ENCODE results near the gene FAM83D.

The FAM83D gene

DNA sequence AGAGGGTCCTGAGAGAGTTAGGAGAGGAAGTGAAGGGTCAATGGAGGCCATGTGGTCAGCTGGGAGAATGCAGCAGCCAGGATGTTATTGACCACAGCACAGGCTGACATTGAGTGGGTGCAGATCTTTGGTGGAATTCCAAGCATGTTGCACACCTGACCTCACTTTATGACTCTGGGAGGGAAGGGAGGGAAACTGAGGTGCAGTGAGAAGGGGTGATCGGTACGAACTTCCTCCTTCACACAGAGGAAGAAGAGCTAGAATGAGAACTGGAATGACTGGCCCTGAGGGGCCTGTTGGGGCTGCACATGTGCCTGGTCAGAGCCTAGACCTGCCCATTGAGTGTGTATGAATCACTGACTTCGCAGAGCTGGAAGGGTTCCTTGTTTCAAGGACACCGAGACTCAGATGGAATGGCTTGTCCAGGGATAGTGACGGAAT lies 9.8 kb downstream of the FAM83D start:
- H3K4me3 ChIP-seq (ENCODE audit: low read depth, low read length), result no peak overlapping the region
- CTCF ChIA-PET, result interaction anchor here (1.0 to 2.1 kb wide), 3 partner anchors 9 to 115 kb away, joined by 3 to 13 read pairs (median 9); partner anchors contain the start of gene FAM83D
- TF ChIP-seq, protein P1, sequence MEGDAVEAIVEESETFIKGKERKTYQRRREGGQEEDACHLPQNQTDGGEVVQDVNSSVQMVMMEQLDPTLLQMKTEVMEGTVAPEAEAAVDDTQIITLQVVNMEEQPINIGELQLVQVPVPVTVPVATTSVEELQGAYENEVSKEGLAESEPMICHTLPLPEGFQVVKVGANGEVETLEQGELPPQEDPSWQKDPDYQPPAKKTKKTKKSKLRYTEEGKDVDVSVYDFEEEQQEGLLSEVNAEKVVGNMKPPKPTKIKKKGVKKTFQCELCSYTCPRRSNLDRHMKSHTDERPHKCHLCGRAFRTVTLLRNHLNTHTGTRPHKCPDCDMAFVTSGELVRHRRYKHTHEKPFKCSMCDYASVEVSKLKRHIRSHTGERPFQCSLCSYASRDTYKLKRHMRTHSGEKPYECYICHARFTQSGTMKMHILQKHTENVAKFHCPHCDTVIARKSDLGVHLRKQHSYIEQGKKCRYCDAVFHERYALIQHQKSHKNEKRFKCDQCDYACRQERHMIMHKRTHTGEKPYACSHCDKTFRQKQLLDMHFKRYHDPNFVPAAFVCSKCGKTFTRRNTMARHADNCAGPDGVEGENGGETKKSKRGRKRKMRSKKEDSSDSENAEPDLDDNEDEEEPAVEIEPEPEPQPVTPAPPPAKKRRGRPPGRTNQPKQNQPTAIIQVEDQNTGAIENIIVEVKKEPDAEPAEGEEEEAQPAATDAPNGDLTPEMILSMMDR (IDR thresholded peaks at IDR 0.05; ENCODE audit: insufficient read depth, low read length, missing control alignments), result no peak
- POLR2A ChIA-PET, result no interaction called here
- DNase-seq (ENCODE audit: low read depth, low spot score), result no peak

DNA sequence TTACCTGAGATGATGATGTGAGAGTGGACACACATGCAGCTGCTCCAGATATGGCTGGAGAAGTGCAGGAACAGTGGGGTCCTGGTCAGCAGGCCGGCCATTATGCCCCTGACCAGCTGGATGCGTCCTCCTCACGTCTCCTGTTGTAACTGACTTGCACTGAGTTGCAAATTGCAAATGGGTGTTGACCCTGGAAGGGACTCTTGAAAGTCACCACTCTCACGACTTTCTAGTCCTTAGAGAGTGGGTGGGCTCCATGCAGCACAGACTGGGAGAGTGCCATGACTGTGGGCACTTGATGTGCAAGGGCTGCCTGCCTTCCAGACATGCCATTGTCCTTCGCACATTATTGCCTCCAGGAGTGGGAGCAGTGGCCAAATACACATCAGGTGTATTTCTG lies 10.8 kb downstream of the FAM83D start:
- CTCF ChIA-PET, result interaction anchor here (1.0 to 2.1 kb wide), 3 partner anchors 10 to 114 kb away, joined by 3 to 13 read pairs (median 9); partner anchors contain the start of gene FAM83D
- no peak for DNase-seq (ENCODE audit: low read depth, low spot score)
- POLR2A ChIA-PET, result no interaction called here
- TF ChIP-seq, protein P1 (IDR thresholded peaks at IDR 0.05; ENCODE audit: insufficient read depth, low read length, missing control alignments), result no peak
- H3K4me3 ChIP-seq (ENCODE audit: low read depth, low read length), result no peak overlapping the region

DNA sequence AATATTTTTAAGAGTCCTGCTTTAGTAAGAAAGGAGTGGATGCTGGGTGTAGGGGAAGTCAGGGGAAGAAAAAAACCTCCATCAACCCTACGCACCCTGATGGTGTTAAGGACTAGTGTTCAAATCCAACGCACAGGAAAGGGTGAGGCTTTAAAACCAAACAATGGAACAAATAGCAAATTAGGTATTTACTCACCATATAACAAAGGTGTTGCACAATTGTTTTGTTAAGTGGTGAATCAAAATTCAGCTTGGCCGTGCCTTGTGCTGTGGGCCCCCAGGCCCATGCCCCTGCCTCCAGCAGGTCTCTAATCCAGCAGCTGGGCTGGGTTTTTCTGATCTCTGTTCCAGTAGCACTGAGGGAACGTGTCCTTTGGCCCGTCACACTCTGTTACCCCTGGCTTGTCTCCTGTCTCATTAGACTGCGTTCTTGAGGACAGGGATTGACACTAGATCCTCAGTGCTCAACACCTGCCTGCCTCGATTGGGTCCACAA lies 11.8 kb downstream of the FAM83D start:
- H3K4me3 ChIP-seq (ENCODE audit: low read depth, low read length), result no peak overlapping the region
- TF ChIP-seq, protein P1 (IDR thresholded peaks at IDR 0.05; ENCODE audit: insufficient read depth, low read length, missing control alignments), result no peak
- DNase-seq (ENCODE audit: low read depth, low spot score), result no peak
- ChIA-PET CTCF (interaction anchor here (1.0 to 5.6 kb wide), 2 partner anchors 11 to 24 kb away, joined by 4 to 31 read pairs; partner anchors contain the start of genes DHX35 and FAM83D), POLR2A (no interaction called here)

DNA sequence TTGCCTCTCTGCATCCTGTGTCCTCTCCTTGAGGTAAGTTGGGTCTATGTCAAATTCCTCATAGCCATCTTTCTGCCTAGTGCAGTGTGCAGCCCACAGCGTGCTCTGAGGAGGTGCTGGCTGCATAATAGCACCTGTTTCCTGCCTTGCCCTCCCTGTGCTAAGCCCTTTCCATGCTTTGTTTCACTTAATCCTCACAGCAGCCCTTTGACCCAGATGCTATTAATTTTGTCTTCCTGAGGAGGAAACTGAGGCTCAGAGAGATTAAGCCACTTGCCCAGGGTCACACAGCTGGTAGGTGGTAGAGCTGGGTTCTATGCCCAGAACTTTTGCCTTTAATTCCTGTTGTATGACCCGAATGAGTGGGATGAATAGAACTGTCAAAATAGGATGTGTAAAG lies 13.5 kb downstream of the FAM83D start:
- ChIA-PET POLR2A (no interaction called here), CTCF (interaction anchor here (5.6 kb wide), 1 partner anchor 12 kb away, joined by 31 read pairs; the partner anchor contains the start of gene FAM83D)
- H3K4me3 ChIP-seq (ENCODE audit: low read depth, low read length), result no peak overlapping the region
- DNase-seq (ENCODE audit: low read depth, low spot score), result no peak
- TF ChIP-seq, protein P1 (IDR thresholded peaks at IDR 0.05; ENCODE audit: insufficient read depth, low read length, missing control alignments), result no peak

DNA sequence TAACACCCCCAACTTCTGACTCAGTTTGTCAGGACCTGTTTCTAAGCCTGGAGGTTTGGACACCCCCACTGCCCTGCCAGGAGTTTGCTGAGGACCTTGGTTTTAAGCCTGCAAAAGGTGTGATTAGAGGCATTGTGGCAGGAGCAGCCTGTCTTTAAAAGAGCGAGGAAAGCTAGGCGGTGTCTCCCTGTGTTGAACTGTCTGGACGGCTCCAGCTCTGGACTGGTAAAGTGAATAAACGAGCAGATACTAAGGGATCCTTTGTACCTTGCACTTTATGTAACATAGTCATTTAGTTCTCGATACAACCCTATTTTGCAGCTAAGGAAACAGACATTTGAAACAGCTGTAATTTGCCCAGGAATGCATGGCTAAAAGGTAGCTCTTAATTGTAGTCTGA lies 14.4 kb downstream of the FAM83D start:
- TF ChIP-seq, protein P1 (IDR thresholded peaks at IDR 0.05; ENCODE audit: insufficient read depth, low read length, missing control alignments), result no peak
- POLR2A ChIA-PET, result no interaction called here
- no peak for DNase-seq (ENCODE audit: low read depth, low spot score)
- CTCF ChIA-PET, result interaction anchor here (2.9 to 5.6 kb wide), 2 partner anchors 13 to 109 kb away, joined by 13 to 31 read pairs; partner anchors contain the start of gene FAM83D
- H3K4me3 ChIP-seq (ENCODE audit: low read depth, low read length), result no peak overlapping the region

DNA sequence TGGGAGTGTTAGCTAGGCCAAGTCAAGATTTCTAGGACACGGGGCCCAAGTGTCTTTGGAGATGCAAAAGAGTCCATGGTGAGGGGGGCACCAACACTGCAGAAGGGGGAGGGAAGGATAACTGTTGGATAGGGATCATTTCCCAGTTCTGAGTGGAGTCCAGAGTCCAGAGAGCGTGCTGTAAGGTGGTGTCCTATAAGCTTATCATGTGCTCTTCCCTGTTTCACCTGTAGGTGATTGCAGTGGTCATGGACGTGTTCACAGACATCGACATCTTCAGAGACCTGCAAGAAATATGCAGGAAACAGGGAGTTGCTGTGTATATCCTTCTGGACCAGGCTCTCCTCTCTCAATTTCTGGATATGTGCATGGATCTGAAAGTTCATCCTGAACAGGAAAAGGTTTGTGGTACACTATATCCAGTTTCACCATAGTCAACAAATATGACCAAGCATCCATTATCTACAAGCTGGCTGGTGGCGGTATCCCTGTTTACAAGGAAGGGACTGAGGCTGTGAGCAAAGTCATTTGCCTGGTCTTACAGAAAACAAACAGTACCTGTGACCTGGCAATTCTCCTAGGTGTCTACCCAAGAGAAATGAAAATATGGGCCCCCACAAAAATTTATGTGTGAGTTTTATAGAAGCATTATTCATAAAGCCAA lies 15.6 kb downstream of the FAM83D start:
- TF ChIP-seq, protein P1 (IDR thresholded peaks at IDR 0.05; ENCODE audit: insufficient read depth, low read length, missing control alignments), result no peak
- no peak overlapping the region for H3K4me3 ChIP-seq (ENCODE audit: low read depth, low read length)
- CTCF ChIA-PET, result interaction anchor here (1.7 to 5.6 kb wide), 3 partner anchors 14 to 108 kb away, joined by 3 to 31 read pairs (median 13); partner anchors contain the start of gene FAM83D
- POLR2A ChIA-PET, result no interaction called here
- DNase-seq (ENCODE audit: low read depth, low spot score), result no peak
